Glomerular visceral epithelial cell (primary cell): ENCODE results near the gene BHLHA9.
A peak's percentile ranks its signal among the peaks of the same experiment; 100 is the strongest.

ENCODE experiments used
- DNase-seq: peaks from one replicate; pipeline ENCODE4 v3.0.0-alpha.2; 2016; ENCODE audit errors: extremely low spot score

The BHLHA9 gene

GRCh38 chr17:1255041-1255440 lies 15.2 kb upstream of the BHLHA9 start:
- no peak for DNase-seq

- DNase-seq = no peak
Measured at GRCh38 chr17:1256699-1257098, 13.5 kb upstream of the BHLHA9 start.

DNA sequence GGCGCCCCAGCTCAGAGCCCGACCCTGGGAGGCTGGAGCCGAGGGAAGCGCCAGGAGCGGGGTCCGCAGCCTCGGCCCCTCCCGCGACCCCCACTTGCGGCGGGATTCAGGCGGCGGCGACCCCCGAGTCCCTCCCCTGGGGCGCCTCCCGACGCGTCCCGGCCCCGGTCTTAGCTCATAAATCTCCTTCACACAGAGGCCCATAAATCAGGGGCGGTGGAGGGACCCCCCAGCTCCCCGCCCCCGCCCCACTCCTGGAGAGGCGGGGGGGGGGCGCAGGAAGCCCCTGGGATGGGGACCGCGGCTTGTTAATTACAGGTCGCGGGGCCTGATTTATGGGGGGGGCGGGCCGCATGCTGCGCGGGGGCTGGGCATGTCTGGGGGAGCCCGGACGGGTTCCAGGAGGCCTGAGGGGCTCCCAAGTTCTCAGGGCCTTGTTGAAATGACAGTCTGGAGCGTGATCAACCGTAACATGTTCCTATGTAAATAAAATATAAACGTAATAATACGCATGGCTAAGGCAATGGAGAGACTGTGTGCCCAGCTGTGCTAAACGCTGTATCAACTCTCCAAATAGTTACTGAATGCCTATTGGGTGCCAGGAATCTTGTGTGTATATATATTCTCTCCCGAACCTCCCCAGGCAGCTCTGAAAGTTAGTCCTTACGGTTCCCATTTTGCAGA lies 10.0 kb upstream of the BHLHA9 start:
- no peak for DNase-seq

DNA sequence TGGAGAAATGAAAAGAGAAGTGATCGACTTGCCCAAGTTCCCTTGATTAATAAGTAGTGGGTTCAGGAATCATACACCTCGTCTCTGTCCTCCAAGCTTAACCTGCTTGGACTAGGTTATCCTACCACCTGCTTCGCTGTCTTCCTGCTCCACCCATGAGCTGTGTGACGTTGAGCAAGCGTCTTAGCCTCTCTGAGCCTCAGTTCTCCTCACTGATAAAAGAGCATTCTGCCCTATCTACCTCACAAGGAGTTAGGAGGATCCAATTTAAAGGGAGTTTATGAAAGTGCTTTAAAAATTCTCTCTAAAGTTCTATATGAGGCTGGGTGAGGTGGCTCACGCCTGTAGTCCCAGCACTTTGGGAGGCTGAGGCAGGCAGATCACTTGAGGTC lies 9.5 kb upstream of the BHLHA9 start:
- no peak for DNase-seq

- DNase-seq = no peak
Measured at GRCh38 chr17:1264196-1264595, 6.0 kb upstream of the BHLHA9 start.

DNA sequence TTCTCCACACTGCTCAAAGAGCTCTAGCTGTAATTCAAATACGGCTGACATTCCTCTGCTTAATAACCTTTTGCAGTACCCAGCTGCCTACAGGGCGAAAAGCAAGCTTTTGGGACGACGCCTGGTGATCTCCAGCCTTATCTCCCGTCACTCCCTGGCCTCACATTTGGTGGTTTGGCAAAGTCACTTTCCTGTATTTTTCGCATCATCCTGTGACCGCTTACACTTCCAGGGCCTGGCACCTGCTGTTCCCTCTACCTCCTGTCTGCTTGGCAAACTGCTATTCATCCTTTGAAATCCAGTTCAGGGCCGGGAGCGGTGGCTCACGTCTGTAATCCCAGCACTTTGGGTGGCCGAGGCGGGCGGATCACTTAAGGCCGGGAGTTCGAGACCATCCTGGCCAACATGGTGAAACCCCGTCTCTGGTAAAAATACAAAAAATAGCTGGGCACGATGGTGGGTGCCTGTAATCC lies 2.7 kb upstream of the BHLHA9 start:
- DNase-seq = no peak

DNA sequence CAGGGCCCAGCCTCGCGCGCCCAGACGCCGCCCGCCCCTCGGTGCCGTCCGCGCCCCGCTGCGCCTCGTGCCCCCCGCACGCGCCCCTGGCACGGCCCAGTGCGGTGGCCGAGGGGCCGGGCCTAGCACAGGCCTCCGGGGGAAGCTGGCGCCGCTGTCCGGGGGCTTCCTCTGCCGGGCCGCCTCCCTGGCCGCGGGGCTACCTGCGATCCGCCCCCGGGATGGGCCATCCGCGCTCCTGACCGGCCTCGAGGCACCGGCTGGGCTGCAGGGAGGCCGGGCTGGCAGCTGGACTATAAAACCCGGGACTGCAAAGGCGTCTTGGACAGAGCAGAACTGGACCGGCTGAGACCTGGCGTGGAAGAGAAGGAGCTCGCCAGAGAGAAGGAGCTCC lies 783 bp downstream of the BHLHA9 start:
- no peak for DNase-seq

GRCh38 chr17:1271441-1271840 lies 1.2 kb downstream of the BHLHA9 start:
- no peak for DNase-seq

- no peak for DNase-seq
Measured at GRCh38 chr17:1272701-1273100, 2.5 kb downstream of the BHLHA9 start.

GRCh38 chr17:1273492-1274244 lies 3.4 kb downstream of the BHLHA9 start:
- no peak for DNase-seq

DNA sequence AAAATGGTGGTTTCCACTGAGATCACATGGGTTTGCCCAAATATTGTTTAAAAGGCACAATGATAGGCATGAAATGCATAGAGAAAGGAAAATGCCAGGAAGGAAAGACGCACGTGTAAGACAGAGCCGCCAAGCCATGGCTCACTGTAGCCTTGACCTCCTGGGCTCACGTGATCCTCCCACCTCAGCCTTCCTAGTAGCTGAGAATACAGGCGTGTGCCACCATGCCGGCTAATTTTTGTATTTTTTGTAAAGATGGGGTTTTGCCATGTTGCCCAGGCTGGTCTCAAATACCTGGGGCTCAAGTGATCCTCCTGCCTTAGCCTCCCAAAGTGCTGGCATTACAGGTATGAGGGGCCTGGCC lies 4.0 kb downstream of the BHLHA9 start:
- no peak for DNase-seq

DNA sequence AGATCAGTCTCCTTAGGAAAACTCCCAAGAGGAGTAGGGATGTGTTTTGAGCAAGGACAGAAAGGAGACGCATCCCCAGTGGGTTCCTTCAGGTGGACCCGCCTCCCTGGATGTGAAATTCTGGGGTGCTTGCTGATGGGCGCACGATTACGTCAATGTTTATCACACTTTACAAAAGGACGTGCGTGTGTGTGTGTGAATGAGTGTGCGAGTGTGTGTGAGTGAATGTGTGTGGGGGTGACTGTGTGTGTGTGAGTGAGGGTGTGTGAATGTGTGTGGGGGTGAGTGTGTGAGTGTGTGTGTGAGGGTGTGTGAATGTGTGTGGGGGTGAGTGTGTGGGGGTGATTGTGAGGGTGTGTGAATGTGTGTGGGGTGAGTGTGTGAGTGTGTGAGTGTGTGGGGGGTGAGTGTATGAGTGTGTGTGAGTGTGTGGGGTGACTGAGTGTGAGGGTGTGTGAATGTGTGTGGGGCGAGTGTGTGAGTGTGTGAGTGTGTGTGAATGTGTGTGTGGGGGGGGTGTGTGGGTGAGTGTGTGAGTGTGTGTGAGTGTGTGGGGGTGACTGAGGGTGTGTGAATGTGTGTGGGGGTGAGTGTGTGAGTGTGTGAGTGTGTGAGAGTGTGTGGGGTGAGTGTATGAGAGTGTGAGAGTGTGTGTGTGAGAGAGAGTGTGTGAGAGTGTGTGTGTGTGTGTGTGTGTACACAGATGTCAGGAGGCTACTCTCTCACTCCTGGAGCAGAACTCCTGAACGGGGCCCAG lies 5.1 kb downstream of the BHLHA9 start:
- no peak for DNase-seq

- DNase-seq = peak; percentile 53
Measured at GRCh38 chr17:1275962-1276736, 5.9 kb downstream of the BHLHA9 start.

DNA sequence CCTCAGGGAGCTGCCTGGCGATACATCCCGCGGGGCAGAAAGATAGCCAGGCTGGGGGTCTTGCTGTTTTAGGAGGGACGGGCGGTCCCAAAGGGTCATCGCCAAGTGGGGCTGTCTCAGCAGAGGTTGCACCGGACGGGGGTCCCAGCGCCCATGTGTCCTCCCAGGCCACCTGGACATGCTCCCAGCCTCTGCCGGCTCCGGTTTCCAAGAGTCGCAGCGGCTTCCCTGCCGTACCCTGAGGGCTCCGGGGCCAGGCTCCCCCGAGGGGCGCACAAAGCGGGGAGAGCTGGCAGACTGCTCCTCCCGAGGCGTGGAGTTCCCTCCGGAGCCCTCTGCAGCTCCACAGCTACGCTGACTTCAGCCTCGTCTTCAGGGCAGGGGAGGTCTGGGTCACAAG lies 10.4 kb downstream of the BHLHA9 start:
- no peak for DNase-seq

GRCh38 chr17:1286379-1287106 lies 16.3 kb downstream of the BHLHA9 start:
- no peak for DNase-seq

DNA sequence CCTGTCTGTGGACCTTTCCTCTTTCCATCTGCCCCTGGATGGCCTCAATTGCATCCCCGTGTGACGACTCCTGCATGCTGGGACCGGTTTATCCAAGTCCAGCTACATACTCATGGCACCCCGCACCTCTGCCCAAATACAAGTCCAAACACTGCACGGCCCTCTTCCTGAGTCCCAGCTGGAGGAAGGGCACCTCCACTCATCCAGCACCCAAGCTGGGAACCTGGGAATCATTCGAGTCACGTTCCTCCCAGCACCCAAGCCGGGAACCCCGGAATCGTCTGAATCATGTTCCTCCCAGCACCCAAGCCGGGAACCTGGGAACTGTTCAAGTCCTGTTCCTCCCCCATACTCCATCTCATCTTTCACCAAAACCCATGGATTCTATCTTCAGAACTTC lies 19.5 kb downstream of the BHLHA9 start:
- DNase-seq = no peak

- no peak for DNase-seq
Measured at GRCh38 chr17:1290676-1291075, 20.4 kb downstream of the BHLHA9 start.

DNA sequence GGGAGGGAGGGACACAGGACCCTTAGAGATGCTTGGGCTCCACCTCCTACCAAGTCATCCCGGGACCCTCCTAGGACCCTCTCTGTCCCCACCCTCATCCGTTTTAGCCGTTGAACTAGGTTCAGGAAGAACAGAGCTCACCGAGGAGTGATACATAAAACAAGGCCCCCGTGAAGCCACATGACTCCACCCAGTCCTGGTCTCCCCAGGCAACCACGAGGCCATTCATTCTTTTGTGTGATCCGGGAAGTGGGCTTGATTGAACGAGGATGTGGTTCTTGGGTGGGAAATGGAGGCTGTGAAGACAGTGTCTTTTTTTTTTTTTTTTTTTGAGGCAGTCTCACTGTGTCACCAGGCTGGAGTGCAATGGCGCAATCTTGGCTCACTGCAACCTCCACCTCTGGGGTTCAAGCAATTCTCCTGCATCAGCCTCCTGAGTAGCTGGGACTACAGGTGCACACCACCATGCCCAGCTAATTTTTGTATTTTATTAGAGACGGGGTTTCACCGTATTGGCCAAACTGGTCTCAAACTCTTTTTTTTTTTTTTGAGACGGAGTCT lies 24.0 kb downstream of the BHLHA9 start:
- DNase-seq = no peak

GRCh38 chr17:1298606-1299005 lies 28.4 kb downstream of the BHLHA9 start:
- no peak for DNase-seq

- DNase-seq = no peak
Measured at GRCh38 chr17:1299552-1300370, 29.5 kb downstream of the BHLHA9 start.
